Measurements from ENCODE around the gene MYO1D.
"Not testable (repeated sequence)": the region's sequence is repeated elsewhere in the genome, so short reads cannot be mapped to it uniquely, and the experiment has no call there.

Gene MYO1D

GRCh38 chr17:32876417-32877163 lies at the start of gene MYO1D:
TSS of gene MYO1D (minus strand) at chr17:32877124. CDS start at chr17:32876872, 252 bp downstream.
- no peak for DNase-seq

- DNase-seq = no peak
Observed at GRCh38 chr17:32926183-32926582, 49.3 kb upstream of the MYO1D start.

- DNase-seq = not testable (repeated sequence)
Observed at GRCh38 chr17:32923905-32924304, 47.0 kb upstream of the MYO1D start.

GRCh38 chr17:32921017-32921416 lies 44.1 kb upstream of the MYO1D start:
- no peak for DNase-seq

- no peak for DNase-seq
Observed at GRCh38 chr17:32920293-32920692, 43.4 kb upstream of the MYO1D start.

- DNase-seq = not testable (repeated sequence)
Observed at GRCh38 chr17:32919876-32920275, 43.0 kb upstream of the MYO1D start.

GRCh38 chr17:32917842-32918241 lies 40.9 kb upstream of the MYO1D start:
- no peak for DNase-seq

GRCh38 chr17:32917081-32917480 lies 40.2 kb upstream of the MYO1D start:
- DNase-seq = no peak

GRCh38 chr17:32916134-32916533 lies 39.2 kb upstream of the MYO1D start:
- DNase-seq = no peak

GRCh38 chr17:32915245-32915644 lies 38.3 kb upstream of the MYO1D start:
- DNase-seq = no peak

- no peak for DNase-seq
Observed at GRCh38 chr17:32914181-32914580, 37.3 kb upstream of the MYO1D start.

- DNase-seq = no peak
Observed at GRCh38 chr17:32913593-32913992, 36.7 kb upstream of the MYO1D start.

- no peak for DNase-seq
Observed at GRCh38 chr17:32912218-32912897, 35.4 kb upstream of the MYO1D start.

GRCh38 chr17:32910769-32911168 lies 33.8 kb upstream of the MYO1D start:
- DNase-seq = no peak

- DNase-seq = no peak
Observed at GRCh38 chr17:32909787-32910369, 33.0 kb upstream of the MYO1D start.

GRCh38 chr17:32907583-32907982 lies 30.7 kb upstream of the MYO1D start:
- no peak for DNase-seq

GRCh38 chr17:32904891-32905290 lies 28.0 kb upstream of the MYO1D start:
- no peak for DNase-seq

- no peak for DNase-seq
Observed at GRCh38 chr17:32903774-32904673, 27.1 kb upstream of the MYO1D start.

GRCh38 chr17:32901743-32902142 lies 24.8 kb upstream of the MYO1D start:
- DNase-seq = no peak

GRCh38 chr17:32899236-32900013 lies 22.5 kb upstream of the MYO1D start:
- DNase-seq = no peak

GRCh38 chr17:32896647-32897258 lies 19.8 kb upstream of the MYO1D start:
- DNase-seq = no peak

- no peak for DNase-seq
Observed at GRCh38 chr17:32894245-32894644, 17.3 kb upstream of the MYO1D start.
